HG02623 (cell line): ENCODE results near the gene BACE1.
"Not testable (repeated sequence)": the region's sequence is repeated elsewhere in the genome, so short reads cannot be mapped to it uniquely, and the experiment has no call there.

Experiments used
- ATAC-seq: cut with Tn5 transposase; IDR thresholded peaks from one replicate; pipeline ENCODE4 v1.9.1; 2021; ENCODE audit warnings: moderate library complexity; ENCODE audit not compliant: unreplicated experiment

The BACE1 gene

DNA sequence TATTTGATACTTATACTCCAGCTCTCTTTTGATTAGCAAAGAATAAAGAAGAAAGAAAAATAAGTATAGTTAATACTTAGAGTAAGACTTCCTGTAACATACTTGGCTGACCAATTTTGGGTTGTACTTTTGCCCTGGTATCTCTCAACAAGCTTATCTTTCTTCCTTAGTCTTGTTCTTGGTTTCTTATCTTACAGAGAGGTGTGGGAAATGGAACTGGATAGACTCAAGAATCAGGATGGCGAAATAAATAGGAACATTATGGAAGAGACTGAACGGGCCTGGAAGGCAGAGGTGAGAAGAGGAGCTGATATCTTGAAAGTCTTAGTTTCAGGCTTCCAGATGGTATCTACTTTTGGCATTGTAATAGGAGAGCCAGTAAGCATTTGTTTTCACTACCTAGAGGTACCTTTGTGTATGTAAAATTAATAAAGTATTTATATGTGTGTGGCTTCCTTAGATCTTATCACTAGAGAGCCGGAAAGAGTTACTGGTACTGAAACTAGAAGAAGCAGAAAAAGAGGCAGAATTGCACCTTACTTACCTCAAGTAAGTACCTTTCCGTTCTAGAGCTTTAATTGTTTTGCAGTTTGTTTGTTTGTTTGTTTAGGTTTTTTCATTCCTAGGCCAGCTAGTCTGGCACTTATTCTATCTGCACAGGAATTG lies 36.2 kb downstream of the BACE1 start:
- no peak for ATAC-seq

DNA sequence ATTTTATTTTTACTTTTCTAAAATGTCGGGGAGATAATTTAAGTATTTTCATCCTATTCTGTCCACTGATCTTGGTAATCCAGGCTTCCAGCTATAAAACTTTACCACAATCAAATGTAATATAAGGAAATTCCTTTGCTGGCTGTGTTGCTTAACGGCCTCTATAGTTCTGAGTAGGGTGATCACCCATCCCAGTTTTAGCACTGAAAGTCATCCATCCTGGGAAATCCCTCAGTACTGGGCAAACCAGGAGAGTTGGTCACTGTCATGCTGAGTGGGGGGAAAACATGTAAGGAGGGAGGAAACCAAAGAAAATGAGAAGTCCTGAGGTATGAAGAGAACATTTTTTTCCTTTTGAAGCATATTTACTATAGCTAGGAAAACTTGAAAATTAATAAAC lies 37.7 kb downstream of the BACE1 start:
- no peak for ATAC-seq

- ATAC-seq, result no peak
These were observed 42.3 kb downstream of the BACE1 start for GRCh38 chr11:117273550-117274289.

- not testable (repeated sequence) for ATAC-seq
These were observed 43.9 kb downstream of the BACE1 start for GRCh38 chr11:117272175-117272574.

- ATAC-seq, result no peak
These were observed 44.8 kb downstream of the BACE1 start for GRCh38 chr11:117271208-117271607.

DNA sequence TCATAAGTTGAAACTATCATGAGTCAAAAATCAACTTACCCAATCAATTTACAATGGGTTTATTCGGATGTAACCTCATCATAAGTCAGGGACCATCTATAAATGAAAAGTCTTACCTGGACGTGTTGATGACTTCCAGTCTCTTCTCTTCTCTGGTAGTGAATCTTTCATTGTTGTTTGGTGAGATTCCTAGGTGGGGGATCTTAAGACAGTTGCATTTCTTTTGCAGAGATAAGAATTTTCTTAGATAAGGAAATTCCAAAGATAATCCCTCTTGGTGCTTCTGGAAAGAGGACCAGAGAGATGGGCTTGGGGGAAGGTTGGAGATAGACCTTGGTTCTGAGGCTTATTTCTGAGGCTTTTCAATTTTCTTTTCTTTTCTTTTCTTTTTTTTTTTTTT lies 46.2 kb downstream of the BACE1 start:
- no peak for ATAC-seq

GRCh38 chr11:117265745-117266144 lies 50.3 kb downstream of the BACE1 start:
- ATAC-seq, result no peak

DNA sequence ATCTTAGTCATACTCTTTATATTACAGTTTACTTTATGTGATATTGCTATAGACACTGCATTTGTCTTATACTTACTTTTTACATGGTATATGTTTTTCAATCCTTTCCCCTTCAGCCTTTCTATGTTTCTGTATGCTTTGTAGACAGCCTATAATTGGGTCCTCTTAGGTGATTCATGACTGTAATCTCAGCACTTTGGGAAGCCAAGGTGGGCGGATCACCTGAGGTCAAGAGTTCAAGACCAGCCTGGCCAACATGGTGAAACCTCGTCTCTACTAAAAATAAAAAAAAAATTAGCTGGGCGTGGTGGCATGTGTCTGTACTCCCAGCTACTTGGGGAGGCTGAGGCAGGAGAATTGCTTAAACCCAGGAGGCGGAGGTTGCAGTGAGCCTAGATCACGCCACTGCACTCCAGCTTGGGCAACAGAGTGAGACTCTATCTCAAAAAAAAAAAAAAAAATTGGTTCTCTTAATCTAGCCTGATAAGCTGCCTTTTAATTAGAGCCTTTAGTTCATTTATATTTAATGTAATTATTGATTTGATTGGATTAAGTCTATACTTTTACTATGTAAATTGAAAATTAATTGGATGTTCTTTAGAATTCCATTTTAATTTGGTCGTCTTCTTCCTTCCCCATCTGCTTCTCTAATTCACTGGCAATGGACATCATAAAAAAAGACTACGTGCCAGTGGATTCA lies 51.3 kb downstream of the BACE1 start:
- not testable (repeated sequence) for ATAC-seq

DNA sequence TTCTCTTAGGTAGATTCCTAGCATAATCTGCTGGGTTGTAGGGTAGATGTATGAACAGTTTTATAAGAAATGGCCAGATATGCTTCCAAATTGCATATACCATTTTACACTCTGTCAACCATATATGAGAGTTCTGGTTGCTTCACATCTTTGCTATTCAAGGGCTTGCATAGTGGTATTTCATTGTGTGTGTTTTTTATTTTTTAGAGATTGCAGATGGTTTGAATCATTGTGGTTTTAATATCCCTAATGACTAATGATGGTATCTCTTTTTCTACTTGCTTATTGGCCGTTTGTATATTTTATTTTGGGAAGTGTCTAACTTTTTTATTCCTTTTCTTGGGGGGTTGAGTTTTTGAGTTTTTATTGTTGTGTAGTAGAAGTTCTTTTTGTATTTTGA lies 56.6 kb downstream of the BACE1 start:
- ATAC-seq, result no peak

DNA sequence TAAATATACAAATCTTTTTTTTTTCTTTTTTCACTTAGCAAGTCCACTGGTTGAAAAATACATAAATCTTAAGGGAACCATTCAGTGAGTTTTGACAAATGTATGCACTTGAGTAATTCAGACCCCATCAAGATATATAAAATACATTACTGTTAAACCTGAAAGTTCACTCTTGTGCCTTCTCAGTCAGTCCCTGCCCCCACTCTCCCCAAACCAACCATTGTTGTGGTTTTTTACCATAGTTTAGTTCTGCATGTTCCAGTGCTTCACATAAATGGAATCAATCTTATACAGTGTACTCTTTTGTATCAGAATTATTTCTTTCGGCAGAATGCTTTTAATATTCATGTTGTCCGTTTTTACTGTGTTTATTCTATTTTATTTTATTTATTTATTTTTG lies 57.5 kb downstream of the BACE1 start:
- no peak for ATAC-seq

DNA sequence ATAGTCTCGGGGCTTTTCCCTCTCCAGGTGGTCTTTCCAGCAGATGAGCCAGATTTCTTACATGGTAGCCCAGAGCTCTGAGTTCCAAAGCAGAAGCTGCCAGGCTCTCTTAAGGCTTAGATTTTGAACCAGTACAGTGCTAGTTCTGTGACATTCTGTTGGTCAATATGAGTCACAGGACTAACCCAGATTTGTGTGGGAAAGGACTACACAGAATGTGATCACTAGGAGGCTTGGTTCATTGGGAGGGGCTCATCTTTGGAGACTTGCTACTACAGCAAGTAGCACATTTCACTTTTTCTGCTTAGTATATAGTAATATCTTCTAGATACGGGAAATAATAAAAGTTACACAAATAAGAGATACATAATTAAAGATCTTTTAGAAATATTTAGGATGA lies 59.5 kb downstream of the BACE1 start:
- no peak for ATAC-seq

- no peak for ATAC-seq
These were observed 60.1 kb downstream of the BACE1 start for GRCh38 chr11:117255966-117256365.

DNA sequence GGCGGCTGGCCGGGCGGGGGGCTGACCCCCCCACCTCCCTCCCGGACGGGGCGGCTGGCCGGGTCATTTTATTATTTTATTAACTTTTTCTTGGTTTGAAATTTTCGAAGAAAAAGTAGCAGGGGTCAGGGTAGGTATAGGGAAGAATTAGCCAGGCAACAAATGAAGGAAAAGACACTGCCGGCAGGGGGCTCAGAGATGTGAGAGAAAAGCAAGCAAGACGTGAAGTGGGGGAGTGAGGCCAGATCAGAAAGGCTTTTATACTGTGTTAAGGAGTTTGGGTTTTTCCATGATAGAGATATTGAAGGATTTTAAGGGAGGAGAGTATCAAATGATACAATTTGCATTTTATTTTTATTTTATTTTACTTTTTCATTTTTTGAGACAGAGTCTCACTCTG lies 64.5 kb downstream of the BACE1 start:
- ATAC-seq, result no peak

DNA sequence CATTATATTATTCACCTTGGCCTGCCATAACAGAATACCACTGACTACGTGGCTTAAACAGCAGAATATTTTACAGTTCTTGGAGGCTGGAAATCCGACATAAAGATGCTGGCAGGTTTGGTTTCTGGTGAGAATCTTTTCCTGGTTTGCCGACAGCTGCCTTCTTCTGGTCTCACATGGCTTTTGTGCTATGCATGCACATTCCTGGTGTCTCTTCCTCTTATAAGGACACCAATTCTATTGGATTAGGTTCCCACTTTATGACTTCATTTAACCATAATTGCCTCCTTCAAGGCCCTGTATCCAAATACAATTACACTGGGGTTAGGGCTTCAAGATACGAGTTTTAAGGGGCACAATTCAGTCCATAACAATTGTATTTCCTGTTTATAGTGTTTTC lies 66.5 kb downstream of the BACE1 start:
- ATAC-seq, result no peak

- no peak for ATAC-seq
These were observed 67.7 kb downstream of the BACE1 start for GRCh38 chr11:117248341-117248740.

GRCh38 chr11:117239295-117239694 lies 76.8 kb downstream of the BACE1 start:
- no peak for ATAC-seq

DNA sequence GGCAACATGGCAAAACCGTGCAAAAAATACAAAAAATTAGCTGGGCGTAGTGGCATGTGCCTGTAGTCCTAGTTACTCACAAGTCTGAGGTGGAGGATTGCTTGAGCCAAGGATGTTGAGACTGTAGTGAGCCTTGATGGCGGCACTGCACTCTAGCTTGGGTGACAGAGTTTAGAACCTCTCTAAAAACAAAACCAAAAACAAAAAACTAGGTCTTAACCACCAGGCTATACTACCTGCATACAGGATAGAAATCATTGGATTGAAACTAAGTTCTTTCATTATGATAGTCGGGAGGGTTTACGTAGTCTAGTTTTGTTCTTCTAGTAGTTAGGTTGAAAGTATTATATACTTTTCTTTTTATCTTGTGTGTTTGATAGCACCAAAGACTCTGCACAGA lies 77.8 kb downstream of the BACE1 start:
- ATAC-seq, result no peak
